ENCODE measurements around the gene TPP2. TPM values are rescaled to one million over a fixed set of nuclear protein-coding genes. Genes with fewer than 3 reads are reported as not detected.

TPP2 gene
- total RNA-seq, 1 donor: 60.0 TPM

- H3K4me3 ChIP-seq (ENCODE audit: low read depth, low read length): no peak overlapping the region
- no peak for DNase-seq (ENCODE audit: low read depth)
- TF ChIP-seq, protein P1, sequence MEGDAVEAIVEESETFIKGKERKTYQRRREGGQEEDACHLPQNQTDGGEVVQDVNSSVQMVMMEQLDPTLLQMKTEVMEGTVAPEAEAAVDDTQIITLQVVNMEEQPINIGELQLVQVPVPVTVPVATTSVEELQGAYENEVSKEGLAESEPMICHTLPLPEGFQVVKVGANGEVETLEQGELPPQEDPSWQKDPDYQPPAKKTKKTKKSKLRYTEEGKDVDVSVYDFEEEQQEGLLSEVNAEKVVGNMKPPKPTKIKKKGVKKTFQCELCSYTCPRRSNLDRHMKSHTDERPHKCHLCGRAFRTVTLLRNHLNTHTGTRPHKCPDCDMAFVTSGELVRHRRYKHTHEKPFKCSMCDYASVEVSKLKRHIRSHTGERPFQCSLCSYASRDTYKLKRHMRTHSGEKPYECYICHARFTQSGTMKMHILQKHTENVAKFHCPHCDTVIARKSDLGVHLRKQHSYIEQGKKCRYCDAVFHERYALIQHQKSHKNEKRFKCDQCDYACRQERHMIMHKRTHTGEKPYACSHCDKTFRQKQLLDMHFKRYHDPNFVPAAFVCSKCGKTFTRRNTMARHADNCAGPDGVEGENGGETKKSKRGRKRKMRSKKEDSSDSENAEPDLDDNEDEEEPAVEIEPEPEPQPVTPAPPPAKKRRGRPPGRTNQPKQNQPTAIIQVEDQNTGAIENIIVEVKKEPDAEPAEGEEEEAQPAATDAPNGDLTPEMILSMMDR (IDR thresholded peaks at IDR 0.05; ENCODE audit: insufficient read depth, low read depth, low read length): no peak
Measured at GRCh38 chr13:102686024-102686423, 89.2 kb downstream of the TPP2 start.

- no peak overlapping the region for H3K4me3 ChIP-seq (ENCODE audit: low read depth, low read length)
- TF ChIP-seq, protein P1 (IDR thresholded peaks at IDR 0.05; ENCODE audit: insufficient read depth, low read depth, low read length): no peak
- no peak for DNase-seq (ENCODE audit: low read depth)
Measured at GRCh38 chr13:102687520-102687919, 90.7 kb downstream of the TPP2 start.

GRCh38 chr13:102688306-102688973, 91.7 kb downstream of the TPP2 start:
- H3K4me3 ChIP-seq (ENCODE audit: low read depth, low read length): no peak overlapping the region
- no peak for DNase-seq (ENCODE audit: low read depth)
- TF ChIP-seq, protein P1 (IDR thresholded peaks at IDR 0.05; ENCODE audit: insufficient read depth, low read depth, low read length): no peak

GRCh38 chr13:102690883-102691282, 94.1 kb downstream of the TPP2 start:
- no peak overlapping the region for H3K4me3 ChIP-seq (ENCODE audit: low read depth, low read length)
- DNase-seq (ENCODE audit: low read depth): no peak
- TF ChIP-seq, protein P1 (IDR thresholded peaks at IDR 0.05; ENCODE audit: insufficient read depth, low read depth, low read length): no peak

GRCh38 chr13:102692491-102692826, 95.7 kb downstream of the TPP2 start:
- TF ChIP-seq, protein P1 (IDR thresholded peaks at IDR 0.05; ENCODE audit: insufficient read depth, low read depth, low read length): no peak
- H3K4me3 ChIP-seq (ENCODE audit: low read depth, low read length): no peak overlapping the region
- no peak for DNase-seq (ENCODE audit: low read depth)

GRCh38 chr13:102693250-102693649, 96.5 kb downstream of the TPP2 start:
- TF ChIP-seq, protein P1 (IDR thresholded peaks at IDR 0.05; ENCODE audit: insufficient read depth, low read depth, low read length): no peak
- no peak for DNase-seq (ENCODE audit: low read depth)
- no peak overlapping the region for H3K4me3 ChIP-seq (ENCODE audit: low read depth, low read length)

- TF ChIP-seq, protein P1 (IDR thresholded peaks at IDR 0.05; ENCODE audit: insufficient read depth, low read depth, low read length): no peak
- H3K4me3 ChIP-seq (ENCODE audit: low read depth, low read length): no peak overlapping the region
- DNase-seq (ENCODE audit: low read depth): peak; percentile 50
Measured at GRCh38 chr13:102693776-102694175, 97.0 kb downstream of the TPP2 start.

Measured in fibroblast of villous mesenchyme (primary cell).